WTC11 (cell line): Measurements from ENCODE around the gene RPL37. TPM values are rescaled to one million over a fixed set of nuclear protein-coding genes. Genes with fewer than 3 reads are reported as not detected.

ENCODE experiments used
- ATAC-seq: fragments of 200-7000 bp; cut with Tn5 transposase; 2 replicates; pipeline ENCODE4 v1.10.0; 2021; ENCODE audit warnings: mild to moderate bottlenecking, moderate library complexity
- CTCF ChIA-PET: fragments of 300-600 bp; sonication (Branson Sonifier 250); formaldehyde crosslinking; loops from one replicate; lab custom pipeline; 2021; ENCODE audit warnings: antibody characterized with exemption; lab: Charles Lee
- POLR2A ChIA-PET: fragments of 350-600 bp; sonication (Branson Sonifier 250); formaldehyde crosslinking; loops from one replicate; lab custom pipeline; 2021; ENCODE audit warnings: antibody characterized with exemption; lab: Charles Lee
- DNase-seq: peaks from one replicate; pipeline ENCODE4 v3.0.0; 2021; ENCODE audit warnings: low spot score
- H3K27ac Mint-ChIP-seq: 2 replicates; pipeline ENCODE4 v1.8.0; 2021; ENCODE audit warnings: mixed read lengths
- H3K27me3 Mint-ChIP-seq: 2 replicates; pipeline ENCODE4 v1.8.0; 2021; ENCODE audit warnings: low read depth, mild to moderate bottlenecking, moderate library complexity, mixed read lengths
- H3K36me3 Mint-ChIP-seq: 2 replicates; pipeline ENCODE4 v1.8.0; 2021; ENCODE audit warnings: mixed read lengths
- H3K4me1 Mint-ChIP-seq: 2 replicates; pipeline ENCODE4 v1.8.0; 2022; ENCODE audit warnings: mixed read lengths
- H3K4me3 Mint-ChIP-seq: 2 replicates; pipeline ENCODE4 v1.8.0; 2021; ENCODE audit warnings: mild to moderate bottlenecking, moderate library complexity, mixed read lengths
- H3K9me3 Mint-ChIP-seq: 2 replicates; pipeline ENCODE4 v1.8.0; 2021; ENCODE audit warnings: mixed read lengths
- CREB1 ChIP-seq: sonication (generic); formaldehyde crosslinking; IDR thresholded peaks from 2 replicates; pipeline ENCODE4 v1.8.0; 2023; ENCODE audit warnings: mild to moderate bottlenecking, missing genetic modification reagents
- CREM ChIP-seq: sonication (generic); formaldehyde crosslinking; IDR thresholded peaks from 2 replicates; pipeline ENCODE4 v1.8.1; 2022; ENCODE audit warnings: mild to moderate bottlenecking, missing genetic modification reagents, moderate library complexity
- ESRRA ChIP-seq: sonication (generic); formaldehyde crosslinking; IDR thresholded peaks from 2 replicates; pipeline ENCODE4 v1.8.1; 2022; ENCODE audit warnings: mild to moderate bottlenecking, missing genetic modification reagents, borderline replicate concordance
- ETV6 ChIP-seq: sonication (generic); formaldehyde crosslinking; IDR thresholded peaks from 2 replicates; pipeline ENCODE4 v1.8.1; 2022; ENCODE audit warnings: mild to moderate bottlenecking, missing genetic modification reagents
- MYBL2 ChIP-seq: sonication (generic); formaldehyde crosslinking; IDR thresholded peaks from 2 replicates; pipeline ENCODE4 v1.8.1; 2023; ENCODE audit warnings: mild to moderate bottlenecking, moderate library complexity, missing genetic modification reagents
- NFATC4 ChIP-seq: fragments of 250-450 bp; sonication (Bioruptor Pico); IDR thresholded peaks from 2 replicates; pipeline ENCODE4 v1.9.0; 2021; ENCODE audit warnings: mild to moderate bottlenecking
- NR3C1 ChIP-seq: sonication (generic); formaldehyde crosslinking; conservative IDR thresholded peaks from 2 replicates; pipeline ENCODE4 v1.8.1; 2023; ENCODE audit warnings: low read depth, mild to moderate bottlenecking, missing genetic modification reagents
- PRRX2 ChIP-seq: fragments of 250-450 bp; sonication (Bioruptor Pico); IDR thresholded peaks from 2 replicates; pipeline ENCODE4 v1.8.0; 2021; ENCODE audit warnings: mild to moderate bottlenecking
- SP1 ChIP-seq: sonication (generic); formaldehyde crosslinking; conservative IDR thresholded peaks from 2 replicates; pipeline ENCODE4 v1.8.1; 2022; ENCODE audit warnings: missing genetic modification reagents
- TEAD1 ChIP-seq: sonication (generic); formaldehyde crosslinking; IDR thresholded peaks from 2 replicates; pipeline ENCODE4 v1.8.0; 2022; ENCODE audit warnings: mild to moderate bottlenecking, missing genetic modification reagents
- TP53 ChIP-seq: sonication (generic); formaldehyde crosslinking; IDR thresholded peaks from 2 replicates; pipeline ENCODE4 v1.8.1; 2023; ENCODE audit warnings: mild to moderate bottlenecking, missing genetic modification reagents
- total RNA-seq: library from RNA; stranded (reverse); gene quantifications from 3 replicates; pipeline ENCODE4 v1.2.3, GENCODE V29; 2021
- TF ChIP-seq, protein P1 (sequence below): fragments of 200-600 bp; IDR thresholded peaks from 2 replicates; pipeline ENCODE4 v1.8.0; 2022; ENCODE audit warnings: antibody characterized with exemption
- TF ChIP-seq, protein P2 (sequence below): sonication (generic); formaldehyde crosslinking; IDR thresholded peaks from 2 replicates; pipeline ENCODE4 v1.8.0; 2023; ENCODE audit warnings: missing genetic modification reagents
- TF ChIP-seq, protein P3 (sequence below): sonication (generic); formaldehyde crosslinking; IDR thresholded peaks from 2 replicates; pipeline ENCODE4 v1.8.0; 2022; ENCODE audit warnings: mild to moderate bottlenecking, missing genetic modification reagents
- TF ChIP-seq, protein P4 (sequence below): sonication (generic); formaldehyde crosslinking; IDR thresholded peaks from 2 replicates; pipeline ENCODE4 v1.8.0; 2022; ENCODE audit warnings: mild to moderate bottlenecking, missing genetic modification reagents
- TF ChIP-seq, protein P5 (sequence below): sonication (generic); formaldehyde crosslinking; IDR thresholded peaks from 2 replicates; pipeline ENCODE4 v1.8.0; 2022; ENCODE audit warnings: mild to moderate bottlenecking, missing genetic modification reagents
- TF ChIP-seq, protein P6 (sequence below): sonication (generic); formaldehyde crosslinking; IDR thresholded peaks from 2 replicates; pipeline ENCODE4 v1.8.1; 2023; ENCODE audit warnings: mild to moderate bottlenecking, missing genetic modification reagents, borderline replicate concordance

The RPL37 gene
- total RNA-seq, 1 experiment from 2014 or later, result 1,405 TPM

DNA sequence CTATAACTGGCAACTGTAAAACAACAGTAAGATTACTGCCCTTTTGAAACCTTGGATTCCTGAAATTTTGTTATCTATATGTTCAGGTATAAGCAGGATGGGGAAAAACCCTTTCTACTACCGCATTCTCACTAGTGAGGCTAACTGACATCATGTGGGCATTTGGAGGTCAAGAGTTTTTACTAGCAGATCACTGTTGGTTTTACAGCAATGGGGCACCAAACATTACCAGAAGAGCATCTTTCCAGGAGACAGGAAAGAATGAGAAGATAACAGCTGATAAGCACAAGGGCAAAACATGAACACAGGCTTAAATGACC is 58.4 kb downstream of the RPL37 start (continued):
- TF ChIP-seq MYBL2, result no peak
- TF ChIP-seq, protein P1, sequence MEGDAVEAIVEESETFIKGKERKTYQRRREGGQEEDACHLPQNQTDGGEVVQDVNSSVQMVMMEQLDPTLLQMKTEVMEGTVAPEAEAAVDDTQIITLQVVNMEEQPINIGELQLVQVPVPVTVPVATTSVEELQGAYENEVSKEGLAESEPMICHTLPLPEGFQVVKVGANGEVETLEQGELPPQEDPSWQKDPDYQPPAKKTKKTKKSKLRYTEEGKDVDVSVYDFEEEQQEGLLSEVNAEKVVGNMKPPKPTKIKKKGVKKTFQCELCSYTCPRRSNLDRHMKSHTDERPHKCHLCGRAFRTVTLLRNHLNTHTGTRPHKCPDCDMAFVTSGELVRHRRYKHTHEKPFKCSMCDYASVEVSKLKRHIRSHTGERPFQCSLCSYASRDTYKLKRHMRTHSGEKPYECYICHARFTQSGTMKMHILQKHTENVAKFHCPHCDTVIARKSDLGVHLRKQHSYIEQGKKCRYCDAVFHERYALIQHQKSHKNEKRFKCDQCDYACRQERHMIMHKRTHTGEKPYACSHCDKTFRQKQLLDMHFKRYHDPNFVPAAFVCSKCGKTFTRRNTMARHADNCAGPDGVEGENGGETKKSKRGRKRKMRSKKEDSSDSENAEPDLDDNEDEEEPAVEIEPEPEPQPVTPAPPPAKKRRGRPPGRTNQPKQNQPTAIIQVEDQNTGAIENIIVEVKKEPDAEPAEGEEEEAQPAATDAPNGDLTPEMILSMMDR, result no peak
- no peak for TF ChIP-seq PRRX2
- TF ChIP-seq, all 79 proteins: peak for 0

DNA sequence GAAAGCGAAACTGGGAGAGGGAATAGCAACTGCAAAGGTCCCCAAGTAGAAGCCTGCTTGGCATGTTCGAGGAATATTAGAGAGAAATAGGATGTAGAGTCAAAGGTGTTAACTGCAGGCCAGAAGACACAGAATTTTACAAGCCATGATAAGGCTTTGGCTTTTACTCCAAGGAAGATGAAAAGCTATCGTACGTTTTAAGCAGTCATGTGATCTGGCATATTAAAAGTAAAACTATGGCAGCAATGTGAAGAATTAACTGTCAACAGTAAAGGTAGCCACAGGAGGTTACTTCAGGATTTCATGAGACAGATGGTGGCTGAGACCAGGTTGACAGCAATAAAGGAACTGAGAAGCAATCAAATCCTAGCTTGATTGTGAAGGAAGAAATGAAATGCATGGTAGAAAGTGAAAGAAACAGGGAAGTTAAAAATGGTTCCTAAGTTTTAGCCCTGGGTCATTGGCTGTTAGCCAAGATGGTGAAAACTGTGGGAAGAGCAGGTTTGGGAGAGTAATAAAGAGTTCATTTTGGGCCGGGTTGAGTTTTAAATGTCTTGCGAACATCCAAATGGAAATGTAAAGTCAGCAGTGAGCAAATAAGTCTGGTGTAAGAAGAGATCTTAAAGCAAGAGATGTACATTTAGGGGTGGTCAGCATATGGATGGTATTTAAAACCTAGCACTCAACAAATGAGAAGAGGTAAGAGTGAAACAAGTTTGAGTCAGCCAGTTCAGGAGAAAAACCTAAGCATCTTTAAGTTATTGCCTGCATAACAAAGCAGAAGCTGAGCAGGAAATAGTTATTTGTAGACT is 59.0 kb downstream of the RPL37 start:
- H3K4me3 Mint-ChIP-seq, result no peak overlapping the region
- ChIA-PET POLR2A (no interaction called here), CTCF (no interaction called here)

More for the DNA sequence above, 59.0 kb downstream of the RPL37 start:
- Mint-ChIP-seq H3K4me1 (no peaks in the 10 kb centered on the region), H3K27me3 (no peaks in the 10 kb centered on the region), H3K27ac (no peak overlapping the region), H3K9me3 (no peaks in the 10 kb centered on the region), H3K36me3 (peaks cover 26% of the 10 kb centered on the region)
- TF ChIP-seq CREM (no peak), ETV6 (CRISPR knock-in tag) (no peak), NR3C1 (CRISPR knock-in tag) (no peak), ESRRA (CRISPR knock-in tag) (no peak), NFATC4 (CRISPR knock-in tag) (no peak), TP53 (CRISPR knock-in tag) (no peak), CREB1 (CRISPR knock-in tag) (no peak), SP1 (CRISPR knock-in tag) (no peak), TEAD1 (CRISPR knock-in tag) (no peak)
- TF ChIP-seq, protein P2, sequence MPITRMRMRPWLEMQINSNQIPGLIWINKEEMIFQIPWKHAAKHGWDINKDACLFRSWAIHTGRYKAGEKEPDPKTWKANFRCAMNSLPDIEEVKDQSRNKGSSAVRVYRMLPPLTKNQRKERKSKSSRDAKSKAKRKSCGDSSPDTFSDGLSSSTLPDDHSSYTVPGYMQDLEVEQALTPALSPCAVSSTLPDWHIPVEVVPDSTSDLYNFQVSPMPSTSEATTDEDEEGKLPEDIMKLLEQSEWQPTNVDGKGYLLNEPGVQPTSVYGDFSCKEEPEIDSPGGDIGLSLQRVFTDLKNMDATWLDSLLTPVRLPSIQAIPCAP (CRISPR knock-in tag), result no peak
- TF ChIP-seq, protein P3, sequence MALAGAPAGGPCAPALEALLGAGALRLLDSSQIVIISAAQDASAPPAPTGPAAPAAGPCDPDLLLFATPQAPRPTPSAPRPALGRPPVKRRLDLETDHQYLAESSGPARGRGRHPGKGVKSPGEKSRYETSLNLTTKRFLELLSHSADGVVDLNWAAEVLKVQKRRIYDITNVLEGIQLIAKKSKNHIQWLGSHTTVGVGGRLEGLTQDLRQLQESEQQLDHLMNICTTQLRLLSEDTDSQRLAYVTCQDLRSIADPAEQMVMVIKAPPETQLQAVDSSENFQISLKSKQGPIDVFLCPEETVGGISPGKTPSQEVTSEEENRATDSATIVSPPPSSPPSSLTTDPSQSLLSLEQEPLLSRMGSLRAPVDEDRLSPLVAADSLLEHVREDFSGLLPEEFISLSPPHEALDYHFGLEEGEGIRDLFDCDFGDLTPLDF (CRISPR knock-in tag), result no peak
- TF ChIP-seq, protein P4, sequence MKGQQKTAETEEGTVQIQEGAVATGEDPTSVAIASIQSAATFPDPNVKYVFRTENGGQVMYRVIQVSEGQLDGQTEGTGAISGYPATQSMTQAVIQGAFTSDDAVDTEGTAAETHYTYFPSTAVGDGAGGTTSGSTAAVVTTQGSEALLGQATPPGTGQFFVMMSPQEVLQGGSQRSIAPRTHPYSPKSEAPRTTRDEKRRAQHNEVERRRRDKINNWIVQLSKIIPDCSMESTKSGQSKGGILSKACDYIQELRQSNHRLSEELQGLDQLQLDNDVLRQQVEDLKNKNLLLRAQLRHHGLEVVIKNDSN (CRISPR knock-in tag), result no peak
- TF ChIP-seq, protein P5, sequence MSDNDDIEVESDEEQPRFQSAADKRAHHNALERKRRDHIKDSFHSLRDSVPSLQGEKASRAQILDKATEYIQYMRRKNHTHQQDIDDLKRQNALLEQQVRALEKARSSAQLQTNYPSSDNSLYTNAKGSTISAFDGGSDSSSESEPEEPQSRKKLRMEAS (CRISPR knock-in tag), result no peak
- TF ChIP-seq, protein P6, sequence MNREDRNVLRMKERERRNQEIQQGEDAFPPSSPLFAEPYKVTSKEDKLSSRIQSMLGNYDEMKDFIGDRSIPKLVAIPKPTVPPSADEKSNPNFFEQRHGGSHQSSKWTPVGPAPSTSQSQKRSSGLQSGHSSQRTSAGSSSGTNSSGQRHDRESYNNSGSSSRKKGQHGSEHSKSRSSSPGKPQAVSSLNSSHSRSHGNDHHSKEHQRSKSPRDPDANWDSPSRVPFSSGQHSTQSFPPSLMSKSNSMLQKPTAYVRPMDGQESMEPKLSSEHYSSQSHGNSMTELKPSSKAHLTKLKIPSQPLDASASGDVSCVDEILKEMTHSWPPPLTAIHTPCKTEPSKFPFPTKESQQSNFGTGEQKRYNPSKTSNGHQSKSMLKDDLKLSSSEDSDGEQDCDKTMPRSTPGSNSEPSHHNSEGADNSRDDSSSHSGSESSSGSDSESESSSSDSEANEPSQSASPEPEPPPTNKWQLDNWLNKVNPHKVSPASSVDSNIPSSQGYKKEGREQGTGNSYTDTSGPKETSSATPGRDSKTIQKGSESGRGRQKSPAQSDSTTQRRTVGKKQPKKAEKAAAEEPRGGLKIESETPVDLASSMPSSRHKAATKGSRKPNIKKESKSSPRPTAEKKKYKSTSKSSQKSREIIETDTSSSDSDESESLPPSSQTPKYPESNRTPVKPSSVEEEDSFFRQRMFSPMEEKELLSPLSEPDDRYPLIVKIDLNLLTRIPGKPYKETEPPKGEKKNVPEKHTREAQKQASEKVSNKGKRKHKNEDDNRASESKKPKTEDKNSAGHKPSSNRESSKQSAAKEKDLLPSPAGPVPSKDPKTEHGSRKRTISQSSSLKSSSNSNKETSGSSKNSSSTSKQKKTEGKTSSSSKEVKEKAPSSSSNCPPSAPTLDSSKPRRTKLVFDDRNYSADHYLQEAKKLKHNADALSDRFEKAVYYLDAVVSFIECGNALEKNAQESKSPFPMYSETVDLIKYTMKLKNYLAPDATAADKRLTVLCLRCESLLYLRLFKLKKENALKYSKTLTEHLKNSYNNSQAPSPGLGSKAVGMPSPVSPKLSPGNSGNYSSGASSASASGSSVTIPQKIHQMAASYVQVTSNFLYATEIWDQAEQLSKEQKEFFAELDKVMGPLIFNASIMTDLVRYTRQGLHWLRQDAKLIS, result no peak
- ATAC-seq (no peak), DNase-seq (no peak)

Other genes with a start within 250 kb of the RPL37 start
- gene PTGER4, start 155.3 kb downstream of the RPL37 start, total RNA-seq, result 0.92 to 3.1 TPM (median 0.96 TPM) in 3 replicates
- gene TTC33, start 79.3 kb downstream of the RPL37 start, total RNA-seq, result 9.2 to 10.7 TPM (median 10.6 TPM) in 3 replicates
- gene PRKAA1, start 36.8 kb downstream of the RPL37 start, total RNA-seq, result 27.9 to 31.2 TPM (median 30.2 TPM) in 3 replicates
- 0.24 to 0.44 TPM (median 0.34 TPM) in 3 replicates for gene CARD6, start 6.1 kb upstream of the RPL37 start, total RNA-seq
- gene C7, start 74.3 kb upstream of the RPL37 start, total RNA-seq, result 1.4 to 4.5 TPM (median 1.4 TPM) in 3 replicates
- gene MROH2B, start 236.1 kb upstream of the RPL37 start, total RNA-seq, result not detected in 3 replicates